ENCODE results near the gene HES4.
"Not testable (repeated sequence)": the region's sequence is repeated elsewhere in the genome, so short reads cannot be mapped to it uniquely, and the experiment has no call there.

The HES4 gene

GRCh38 chr1:1033009-1033587 is 33.2 kb upstream of the HES4 start:
- DNase-seq (ENCODE audit: low read depth): peak; percentile 67

GRCh38 chr1:1032424-1032823 is 32.5 kb upstream of the HES4 start:
- DNase-seq (ENCODE audit: low read depth): no peak

DNA sequence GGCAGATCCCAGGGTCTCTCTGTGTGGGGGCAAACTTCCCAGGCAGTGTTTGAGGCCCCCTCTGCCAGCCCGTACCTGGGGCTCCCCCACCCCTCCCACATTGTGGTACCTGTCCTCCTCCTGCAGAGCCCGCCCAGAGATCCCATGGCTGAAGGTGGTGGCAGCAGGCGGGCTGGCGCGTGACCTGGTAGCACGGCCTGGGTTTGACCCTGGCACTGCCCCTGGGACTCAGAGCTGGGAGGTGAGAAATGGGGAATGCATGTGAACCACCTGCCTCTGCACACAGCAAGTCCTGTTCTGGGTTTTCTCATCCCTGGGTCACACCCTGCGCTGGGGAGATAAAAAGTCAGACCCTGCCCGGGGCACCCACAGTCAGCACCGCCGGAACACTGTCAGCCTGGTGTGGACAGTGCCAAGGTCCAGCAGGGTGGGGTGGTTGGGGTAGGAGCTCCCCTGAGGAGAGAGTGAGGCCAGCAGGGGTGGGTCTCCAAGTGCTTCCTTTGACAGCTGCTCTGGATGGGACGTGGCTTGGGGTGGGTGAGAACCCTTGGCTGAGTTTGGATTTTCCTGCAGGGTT is 31.9 kb upstream of the HES4 start:
- no peak for DNase-seq (ENCODE audit: low read depth)

- not testable (repeated sequence) for DNase-seq (ENCODE audit: low read depth)
These were observed 31.2 kb upstream of the HES4 start for GRCh38 chr1:1030867-1031658.

DNA sequence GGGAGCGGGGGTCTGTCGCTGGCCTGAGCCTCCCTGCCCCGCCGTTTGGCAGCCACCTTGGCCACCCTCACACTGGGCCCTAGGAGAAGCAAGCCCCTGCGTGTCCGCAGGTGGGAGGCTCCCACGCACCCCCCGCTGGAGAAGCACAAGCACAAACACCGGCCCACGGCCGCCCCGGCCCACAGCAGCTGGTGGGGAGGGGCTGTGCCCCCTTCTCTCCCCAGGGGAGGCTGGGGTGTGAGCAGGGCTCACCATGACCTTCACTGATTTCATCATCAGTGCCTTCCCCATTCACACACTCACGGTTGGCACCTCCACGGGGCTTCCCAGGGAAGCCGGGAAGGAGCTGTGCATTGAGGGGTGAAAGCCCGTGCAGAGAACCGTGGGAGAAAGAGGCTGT is 27.9 kb upstream of the HES4 start:
- no peak for DNase-seq (ENCODE audit: low read depth)

GRCh38 chr1:1026599-1027413 is 26.9 kb upstream of the HES4 start:
- DNase-seq (ENCODE audit: low read depth): no peak

GRCh38 chr1:1025730-1026129 is 25.8 kb upstream of the HES4 start:
- no peak for DNase-seq (ENCODE audit: low read depth)

DNA sequence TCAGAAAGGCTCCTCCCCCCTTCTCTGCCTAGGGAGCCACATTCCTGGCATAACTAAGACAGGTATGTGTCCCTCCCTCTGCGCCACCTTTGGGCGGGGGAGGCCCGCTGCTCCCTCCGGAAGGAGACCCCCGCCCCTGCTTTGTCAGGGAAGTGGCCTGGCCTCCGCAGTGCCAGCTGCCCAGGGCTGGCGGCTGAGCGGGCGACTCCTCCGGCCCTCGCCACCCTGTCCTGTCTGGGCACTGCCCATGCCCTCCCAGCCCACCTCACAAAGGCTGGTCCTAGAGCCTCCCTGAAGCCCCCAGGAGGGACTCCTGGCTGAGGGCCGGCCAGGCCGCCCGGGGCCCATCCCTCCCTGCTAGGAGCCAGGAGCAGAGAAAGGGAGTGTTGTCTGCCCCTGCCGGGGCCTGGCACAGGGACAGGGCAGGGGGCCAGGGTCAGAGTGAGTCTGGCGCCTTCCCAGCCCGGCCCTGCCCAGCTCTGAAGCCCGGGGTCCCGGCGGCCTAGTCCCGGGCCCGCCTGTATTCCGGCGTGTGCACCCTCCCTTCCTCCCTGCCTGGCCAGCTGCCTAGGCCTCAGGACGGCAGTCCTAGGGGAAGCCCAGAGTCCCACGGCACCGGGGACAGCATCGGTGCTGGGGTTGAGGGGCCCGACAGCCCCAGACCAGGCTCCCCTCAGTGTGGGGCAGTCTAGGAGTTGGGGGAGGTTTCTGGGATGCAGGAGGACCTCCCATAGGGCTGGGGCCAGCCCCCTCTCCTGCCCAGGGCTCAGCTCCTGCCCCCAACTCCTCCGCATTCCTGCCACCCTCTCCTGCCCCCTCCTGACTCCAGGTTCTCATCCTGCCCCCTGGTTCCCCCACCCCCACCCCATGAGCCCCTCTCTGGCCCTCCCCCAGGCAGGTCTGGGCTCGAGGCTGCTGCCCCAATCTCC is 25.1 kb upstream of the HES4 start:
- no peak for DNase-seq (ENCODE audit: low read depth)

DNA sequence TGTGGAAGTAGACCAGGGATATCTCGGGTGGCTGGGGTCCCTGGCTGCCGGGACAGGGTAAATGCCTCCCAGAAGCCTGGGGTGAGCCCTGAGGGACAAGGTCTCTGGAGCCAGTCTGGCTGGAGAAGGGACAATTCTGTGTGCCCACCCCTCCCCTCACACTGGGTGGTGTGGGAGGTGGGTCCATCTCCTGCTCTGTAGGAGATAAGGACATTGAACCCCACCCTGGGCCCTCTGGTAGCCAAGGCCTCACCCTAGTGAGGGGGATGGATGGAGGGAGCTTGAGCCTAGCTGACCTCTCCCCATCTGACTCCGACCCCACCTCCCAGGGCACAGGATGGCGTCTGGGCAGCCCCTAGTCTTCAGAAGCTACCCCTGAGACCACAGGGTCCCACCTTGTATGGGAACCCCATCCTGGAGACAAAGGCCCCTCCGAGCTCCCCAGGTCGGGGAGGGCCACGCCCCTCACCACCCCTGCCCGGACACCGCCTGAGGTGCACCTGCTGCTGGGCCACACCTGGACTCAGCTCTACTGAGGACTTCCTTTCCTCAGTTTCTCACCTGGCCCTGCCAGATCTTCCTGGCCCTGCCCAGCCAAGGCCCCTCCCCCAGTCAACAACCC is 24.4 kb upstream of the HES4 start:
- DNase-seq (ENCODE audit: low read depth): no peak

- DNase-seq (ENCODE audit: low read depth): no peak
These were observed 23.8 kb upstream of the HES4 start for GRCh38 chr1:1023700-1024099.

DNA sequence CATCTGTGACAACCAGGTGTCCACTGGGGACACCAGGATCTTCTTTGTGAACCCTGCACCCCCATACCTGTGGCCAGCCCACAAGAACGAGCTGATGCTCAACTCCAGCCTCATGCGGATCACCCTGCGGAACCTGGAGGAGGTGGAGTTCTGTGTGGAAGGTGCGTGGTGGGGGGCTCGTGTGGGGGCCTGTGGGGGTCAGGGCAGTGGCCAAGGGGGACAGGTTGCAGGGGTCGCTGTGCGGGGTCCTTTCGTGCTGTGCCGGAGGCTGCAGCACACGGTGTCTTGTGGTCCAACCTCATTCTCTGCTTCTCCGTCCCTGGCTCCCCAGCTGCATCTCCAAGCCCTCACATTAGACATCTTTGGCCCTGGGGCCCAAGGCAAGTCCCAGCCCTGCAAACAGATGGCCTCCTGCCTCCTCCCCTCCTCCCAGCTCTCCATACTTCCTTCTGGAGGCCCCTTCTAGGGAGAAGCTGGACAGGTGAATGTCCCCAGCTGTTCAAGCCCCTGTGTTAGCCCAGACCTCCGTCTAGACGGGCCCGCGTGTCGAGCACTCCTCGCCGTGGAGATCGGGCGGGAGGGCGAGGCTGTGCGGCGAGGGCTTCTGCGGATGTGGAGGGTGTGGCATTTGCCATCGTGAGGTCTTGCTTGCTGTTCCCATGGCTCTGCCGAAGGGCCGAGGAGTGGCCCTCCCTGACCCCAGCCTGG is 22.6 kb upstream of the HES4 start:
- DNase-seq (ENCODE audit: low read depth): no peak

GRCh38 chr1:1021920-1022259 is 22.0 kb upstream of the HES4 start:
- DNase-seq (ENCODE audit: low read depth): no peak

DNA sequence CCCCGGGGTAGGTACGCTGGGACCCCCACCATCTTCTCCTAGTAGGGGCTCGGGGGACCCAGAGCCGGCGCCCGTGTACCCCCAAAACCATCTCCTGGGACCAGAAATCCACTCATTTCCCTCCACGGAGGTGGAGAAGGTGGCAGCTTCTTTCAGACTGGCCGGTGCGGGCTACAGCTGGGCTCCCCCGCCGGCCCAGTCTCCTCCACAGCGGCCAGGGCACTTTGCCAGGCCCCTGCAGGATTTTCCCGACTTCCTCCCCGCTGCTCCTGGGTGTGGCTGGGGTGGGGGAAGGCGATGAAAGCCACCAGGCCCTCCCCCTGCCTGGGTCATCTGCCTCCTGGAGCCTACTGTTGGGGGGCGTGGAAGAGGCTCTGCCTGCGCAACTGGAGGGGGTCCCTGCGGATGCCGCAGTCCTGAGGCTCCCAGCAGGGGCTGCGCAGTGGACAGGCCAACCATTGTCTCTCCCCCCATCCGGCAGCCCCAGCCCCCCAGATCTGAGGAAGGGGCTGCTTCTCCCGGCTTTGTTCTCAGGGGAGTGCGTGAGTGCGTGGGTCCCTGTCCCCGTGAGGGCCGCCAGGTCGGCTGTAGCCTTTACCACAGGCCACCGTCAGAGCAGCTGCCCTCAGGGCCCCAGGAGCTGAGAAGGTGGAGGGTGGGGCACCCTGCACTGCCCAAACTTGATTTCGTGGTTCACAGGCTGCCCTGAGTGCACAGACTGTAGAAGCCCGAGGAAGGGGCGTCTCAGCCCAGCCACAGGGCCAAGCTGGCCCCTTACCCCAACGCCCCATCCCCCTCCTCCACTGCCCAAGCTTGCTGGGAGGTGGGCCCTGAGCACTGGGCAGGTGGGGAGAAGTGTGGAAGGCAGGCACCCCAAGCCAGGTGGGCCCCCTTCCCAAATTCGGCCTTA is 21.4 kb upstream of the HES4 start:
- DNase-seq (ENCODE audit: low read depth): no peak

DNA sequence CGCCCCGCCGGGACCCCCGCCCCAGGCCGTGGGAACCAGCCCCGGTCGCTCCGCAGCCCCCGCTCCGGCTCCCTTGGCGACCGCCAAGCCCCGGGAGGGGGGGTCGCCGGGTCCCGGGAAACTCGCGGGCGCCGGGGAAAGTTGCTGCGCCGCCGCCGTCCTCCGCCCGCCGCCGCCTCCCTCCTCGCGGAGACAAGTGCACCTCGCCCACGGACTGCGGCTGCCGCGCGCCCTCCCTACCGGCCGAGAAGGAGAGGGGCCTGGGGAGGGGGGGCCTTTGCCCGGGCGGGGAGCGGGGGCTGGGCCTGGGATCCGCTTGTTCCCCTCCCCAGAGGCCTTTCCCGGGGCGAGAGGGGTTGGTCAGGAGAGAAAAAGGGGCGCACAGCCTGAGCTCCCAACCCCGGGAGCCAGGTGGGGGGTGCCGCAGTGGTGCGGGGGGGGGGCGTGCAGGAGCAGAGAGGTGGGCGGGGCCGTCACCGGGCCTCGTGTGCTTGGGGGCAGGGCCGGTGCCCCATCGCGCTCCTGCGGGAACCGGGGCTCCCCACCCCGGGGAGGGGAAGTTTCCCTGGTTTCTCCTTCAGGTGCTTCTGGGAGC is 20.6 kb upstream of the HES4 start:
- DNase-seq (ENCODE audit: low read depth): no peak

GRCh38 chr1:1020000-1020404 is 20.1 kb upstream of the HES4 start, which contains the start of gene AGRN:
TSS of gene AGRN (plus strand) at chr1:1020120. CDS start at chr1:1020173, 53 bp downstream.
- no peak for DNase-seq (ENCODE audit: low read depth)

GRCh38 chr1:1019122-1019999 is 19.5 kb upstream of the HES4 start:
- peak; percentile 58 for DNase-seq (ENCODE audit: low read depth)

- not testable (repeated sequence) for DNase-seq (ENCODE audit: low read depth)
These were observed 18.4 kb upstream of the HES4 start for GRCh38 chr1:1018321-1018685.
